H1 (cell line): ENCODE measurements around the gene INHBA. TPM values are rescaled to one million over a fixed set of nuclear protein-coding genes. Genes with fewer than 3 reads are reported as not detected.
A peak's percentile ranks its signal among the peaks of the same experiment; 100 is the strongest.

Source experiments
- CTCF ChIA-PET: fragments of 300-600 bp; sonication (Branson Sonifier 250); formaldehyde crosslinking; loops from one replicate; lab custom pipeline; 2021; ENCODE audit not compliant: partially characterized antibody; lab: Charles Lee
- POLR2A ChIA-PET: fragments of 300-600 bp; sonication (Branson Sonifier 250); formaldehyde crosslinking; loops from one replicate; lab custom pipeline; 2021; ENCODE audit warnings: inconsistent platforms; ENCODE audit not compliant: partially characterized antibody; lab: Charles Lee
- DNase-seq, 2 experiments: peaks; one replicate each; pipeline versions ENCODE4 v3.0.0 to v3.0.0-alpha.2; 2010 to 2022; ENCODE audit warnings: low spot score in 2 of 2, low read depth in 1 of 2, mixed read lengths in 1 of 2
- FAIRE-seq: peaks from 2 replicates; lab custom pipeline; 2011; peaks lifted over from hg19 to GRCh38; lab: Jason Lieb, UNC
- H2AFZ ChIP-seq: 2 replicates; pipeline ENCODE4 v1.8.1; 2012; ENCODE audit warnings: low read length, inconsistent platforms
- H2AK5ac ChIP-seq: 2 replicates; pipeline ENCODE4 v1.6.1; 2013; ENCODE audit warnings: low read depth, low read length
- H2BK120ac ChIP-seq: replicated peaks from 2 replicates; pipeline ENCODE3; 2013; ENCODE audit warnings: low read depth, low read length, inconsistent platforms
- H2BK12ac ChIP-seq: 2 replicates; pipeline ENCODE4 v1.6.1; 2013; ENCODE audit warnings: low read depth, low read length
- H2BK15ac ChIP-seq: 2 replicates; pipeline ENCODE4 v1.6.1; 2013; ENCODE audit warnings: low read length
- H2BK20ac ChIP-seq: 2 replicates; pipeline ENCODE4 v1.6.1; 2013; ENCODE audit warnings: low read length
- H2BK5ac ChIP-seq: 2 replicates; pipeline ENCODE4 v1.6.1; 2013; ENCODE audit warnings: low read depth, low read length
- H3K14ac ChIP-seq: 2 replicates; pipeline ENCODE4 v1.6.1; 2013; ENCODE audit warnings: inconsistent platforms; ENCODE audit not compliant: insufficient read length
- H3K18ac ChIP-seq: 2 replicates; pipeline ENCODE4 v1.6.1; 2013; ENCODE audit warnings: low read length; ENCODE audit errors: extremely low read depth
- H3K23ac ChIP-seq: 2 replicates; pipeline ENCODE4 v1.6.1; 2013; ENCODE audit warnings: inconsistent platforms; ENCODE audit not compliant: insufficient read length
- H3K23me2 ChIP-seq: 2 replicates; pipeline ENCODE4 v1.6.1; 2013; ENCODE audit warnings: low read depth, low read length
- H3K27ac ChIP-seq: 2 replicates; pipeline ENCODE4 v1.6.1; 2011; ENCODE audit warnings: low read depth, low read length, inconsistent platforms
- H3K27me3 ChIP-seq, 4 experiments: replicated peaks in 1 of 4; 1 replicate in 1 of 4; 2 replicates in 3 of 4; pipeline versions ENCODE4 v1.6.1 to v1.8.1; 2011 to 2013; ENCODE audit warnings: low read length in 3 of 4, mild to moderate bottlenecking in 3 of 4, inconsistent platforms in 2 of 4, mixed read lengths in 2 of 4, moderate library complexity in 1 of 4; ENCODE audit not compliant: control insufficient read depth in 3 of 4, insufficient read depth in 3 of 4; ENCODE audit errors: extremely low read depth in 1 of 4
- H3K36me3 ChIP-seq, 4 experiments: 2 replicates each; pipeline versions ENCODE4 v1.6.1 to v1.8.1; 2011 to 2013; ENCODE audit warnings: mild to moderate bottlenecking in 4 of 4, low read length in 3 of 4, moderate library complexity in 2 of 4, control low read depth in 1 of 4, inconsistent platforms in 1 of 4; ENCODE audit not compliant: insufficient read depth in 4 of 4, control insufficient read depth in 2 of 4
- H3K4ac ChIP-seq: replicated peaks from 2 replicates; pipeline ENCODE3; 2013; ENCODE audit warnings: low read length, low read depth, mixed read lengths, inconsistent platforms; ENCODE audit not compliant: insufficient read length
- H3K4me1 ChIP-seq, 4 experiments: replicated peaks in 1 of 4; 1 replicate in 1 of 4; 2 replicates in 3 of 4; pipeline versions ENCODE4 v1.6.1 to v1.8.1; 2011 to 2013; ENCODE audit warnings: low read length in 3 of 4, inconsistent platforms in 2 of 4, mixed read lengths in 1 of 4; ENCODE audit not compliant: insufficient read depth in 4 of 4, control insufficient read depth in 3 of 4
- H3K4me2 ChIP-seq, 2 experiments: 2 replicates each; pipeline versions ENCODE4 v1.6.1 to v1.8.1; 2011 to 2013; ENCODE audit warnings: low read depth in 2 of 2, low read length in 2 of 2, control low read depth in 1 of 2, inconsistent platforms in 1 of 2, mild to moderate bottlenecking in 1 of 2; ENCODE audit not compliant: insufficient read depth in 1 of 2
- H3K4me3 ChIP-seq, 4 experiments: fragments of 200-600, 300-600 bp in 1 of 4; sonication (generic), shearing (Covaris generic), sonication (Bioruptor Twin) in 1 of 4; 2 replicates each; pipeline versions ENCODE4 v1.5.1 to v1.8.1; 2011 to 2016; ENCODE audit warnings: low read length in 4 of 4, low read depth in 3 of 4, control low read depth in 2 of 4, inconsistent platforms in 2 of 4, mild to moderate bottlenecking in 2 of 4, mixed read lengths in 1 of 4, moderate library complexity in 1 of 4; ENCODE audit not compliant: insufficient read depth in 2 of 4; ENCODE audit errors: extremely low read depth in 1 of 4
- H3K56ac ChIP-seq: replicated peaks from 2 replicates; pipeline ENCODE3; 2013; ENCODE audit warnings: low read depth, mild to moderate bottlenecking, mixed read lengths, low read length, inconsistent platforms; ENCODE audit not compliant: insufficient read length
- H3K79me1 ChIP-seq: 2 replicates; pipeline ENCODE4 v1.6.1; 2013; ENCODE audit warnings: low read depth, low read length, control low read depth
- H3K79me2 ChIP-seq, 2 experiments: 2 replicates each; pipeline versions ENCODE4 v1.6.1 to v1.8.1; 2012 to 2013; ENCODE audit warnings: low read length in 2 of 2, mild to moderate bottlenecking in 2 of 2, inconsistent platforms in 1 of 2; ENCODE audit not compliant: insufficient read depth in 2 of 2, control insufficient read depth in 1 of 2
- H3K9ac ChIP-seq, 4 experiments: replicated peaks in 1 of 4; 1 replicate in 1 of 4; 2 replicates in 3 of 4; pipeline versions ENCODE4 v1.6.1 to v1.8.1; 2011 to 2013; ENCODE audit warnings: low read depth in 3 of 4, low read length in 3 of 4, control low read depth in 2 of 4, mild to moderate bottlenecking in 2 of 4, moderate library complexity in 2 of 4, inconsistent platforms in 1 of 4; ENCODE audit errors: extremely low read depth in 1 of 4
- H3K9me3 ChIP-seq, 2 experiments: 2 replicates each; pipeline versions ENCODE4 v1.6.1 to v1.8.1; 2012 to 2013; ENCODE audit warnings: mild to moderate bottlenecking in 2 of 2, moderate library complexity in 2 of 2, control low read depth in 1 of 2, inconsistent platforms in 1 of 2, low read depth in 1 of 2, low read length in 1 of 2, mixed read lengths in 1 of 2; ENCODE audit not compliant: insufficient read depth in 2 of 2
- H4K20me1 ChIP-seq, 2 experiments: replicated peaks in 1 of 2; 2 replicates each; pipeline versions ENCODE3 to v1.8.1; 2011 to 2013; ENCODE audit warnings: inconsistent platforms in 2 of 2, low read length in 2 of 2, mild to moderate bottlenecking in 1 of 2; ENCODE audit not compliant: insufficient read depth in 2 of 2, control insufficient read depth in 1 of 2
- H4K5ac ChIP-seq: 2 replicates; pipeline ENCODE4 v1.6.1; 2013; ENCODE audit warnings: low read length, low read depth, mixed read lengths, inconsistent platforms; ENCODE audit not compliant: insufficient read length
- H4K8ac ChIP-seq: 2 replicates; pipeline ENCODE4 v1.8.0; 2013; ENCODE audit warnings: mild to moderate bottlenecking, moderate library complexity, low read length, inconsistent platforms; ENCODE audit not compliant: insufficient read depth; ENCODE audit errors: extremely low read depth
- H4K91ac ChIP-seq: replicated peaks from 2 replicates; pipeline ENCODE3; 2013; ENCODE audit warnings: low read length, mixed read lengths, inconsistent platforms; ENCODE audit not compliant: insufficient read length
- BACH1 ChIP-seq: IDR thresholded peaks from 2 replicates; pipeline ENCODE4 v1.6.1; 2012; ENCODE audit warnings: low read length, improper control_type of control experiment
- CHD2 ChIP-seq: IDR thresholded peaks from 2 replicates; pipeline ENCODE4 v1.6.1; 2012; ENCODE audit warnings: low read length, improper control_type of control experiment
- EZH2 ChIP-seq: fragments of 200-600 bp; sonication (generic); IDR thresholded peaks from 2 replicates; pipeline ENCODE4 v1.7.1; 2012; ENCODE audit warnings: low read depth, mild to moderate bottlenecking, moderate library complexity, low read length, inconsistent platforms; ENCODE audit not compliant: severe bottlenecking
- RAD21 ChIP-seq, 2 experiments: IDR thresholded peaks in 1 of 2; conservative IDR thresholded peaks in 1 of 2; 2 replicates each; pipeline ENCODE4 v1.6.1; 2011; ENCODE audit warnings: low read depth in 2 of 2, low read length in 2 of 2, improper control_type of control experiment in 1 of 2, inconsistent platforms in 1 of 2, mild to moderate bottlenecking in 1 of 2, moderate library complexity in 1 of 2
- TAF1 ChIP-seq: IDR thresholded peaks from 2 replicates; pipeline ENCODE4 v1.6.1; 2011; ENCODE audit warnings: mild to moderate bottlenecking, low read depth, low read length
- WGBS, 2 experiments: shearing (Covaris generic) in 1 of 2; methylation state at CpG; one replicate each; pipeline versions ENCODE4 v1.1.6 to v1.1.7; 2013 to 2015; ENCODE audit warnings: low lambda C conversion rate in 2 of 2, mixed read lengths in 2 of 2, inconsistent platforms in 1 of 2, low coverage in 1 of 2, missing lambda C conversion rate in 1 of 2; ENCODE audit not compliant: insufficient replicate concordance in 2 of 2, insufficient coverage in 1 of 2, insufficient read length in 1 of 2; ENCODE audit errors: extremely low coverage in 1 of 2, missing lambda C conversion rate in 1 of 2; 5-methylcytosine and 5-hydroxymethylcytosine counted together
- polyA plus RNA-seq, 7 experiments: library from polyadenylated mRNA; depleted of rRNA in 3 of 7; stranded (reverse) in 5 of 7; unstranded in 2 of 7; fragments of >200 nt in 5 of 7; fragments of 200-250 nt in 2 of 7; gene quantifications; 1 replicate in 5 of 7; 2 replicates in 1 of 7; 4 replicates in 1 of 7; pipeline versions ENCODE4 v1.2.1 to v1.2.3, GENCODE V29; 2011 to 2013; ENCODE audit warnings: missing spikeins in 2 of 7, mixed read lengths in 2 of 7
- total RNA-seq: library from RNA; stranded (reverse); fragmentation: NEBNext Ultra II Directional; extraction: Animal tissue kit (Norgen Biotek cat#: 25700); gene quantifications from 2 replicates; pipeline ENCODE4 v1.2.1, GENCODE V29; 2021
- TF ChIP-seq, protein P1 (sequence below): IDR thresholded peaks from 2 replicates; pipeline ENCODE4 v1.6.1; 2012; ENCODE audit warnings: inconsistent platforms

The INHBA gene
- total and polyA plus RNA-seq, 2 of the 8 experiments (the other 6 are each of a cell fraction or from before 2014, with no cell fraction given) = 1.1 to 2.7 TPM

GRCh38 chr7:41701068-41701941, 1.6 kb downstream of the INHBA start:
- Histone ChIP-seq H2BK5ac (no peak overlapping the region), H2AK5ac (no peak overlapping the region), H3K23me2 (peaks cover 11% of the 10 kb centered on the region), H4K8ac (no peak overlapping the region), H3K4me1 (peaks cover 11 to 30% (median 20%) of the 10 kb centered on the region in 4 experiments), H3K9ac (no peak overlapping the region), H2BK120ac (no peak overlapping the region), H4K5ac (no peak overlapping the region), H2BK15ac (no peak overlapping the region), H4K91ac (no peak overlapping the region), H3K23ac (no peak overlapping the region), H3K14ac (no peak overlapping the region), H3K4me2 (peak overlapping the region; percentile 95 to 98), H3K79me2 (no peaks in the 10 kb centered on the region), H3K27me3 (peaks cover 0 to 11% (median 7%) of the 10 kb centered on the region in 4 experiments; a peak in 6 of 7 replicates), H3K36me3 (no peaks in the 10 kb centered on the region), H3K18ac (peak overlapping the region; percentile 72; the same call in 1 of the 2 replicates), H3K4ac (no peak overlapping the region), H3K27ac (no peak overlapping the region), H2BK12ac (no peak overlapping the region), H2BK20ac (no peak overlapping the region), H3K9me3 (no peaks in the 10 kb centered on the region), H3K4me3 (peak overlapping the region; percentile 40 to 70 (median 50); a peak in 5 of 8 replicates), H3K56ac (no peak overlapping the region), H4K20me1 (no peaks in the 10 kb centered on the region), H2AFZ (peak overlapping the region; percentile 86; the same call in 1 of the 2 replicates), H3K79me1 (no peaks in the 10 kb centered on the region)
- no peak for DNase-seq
- POLR2A ChIA-PET = no interaction called here
- CTCF ChIA-PET = interaction anchor here (1.2 to 2.6 kb wide), 4 partner anchors 10 to 698 kb away, joined by 3 to 19 read pairs (median 6); no protein-coding TSS in a partner anchor
- FAIRE-seq = no peak
- WGBS, 2 experiments = 7% methylated on average over 13 of the region's 13 CpGs; no CpG with 5 or more reads in 1 of the 2 experiments
- TF ChIP-seq CHD2 (no peak), EZH2 (no peak), BACH1 (no peak), TAF1 (no peak), RAD21 (IDR thresholded peaks at IDR 0.05 in 1 of 2, conservative IDR thresholded peaks at IDR 0.05 in 1 of 2; ENCODE audit: low read depth in 2 of 2, low read length in 2 of 2) (no peak)
- TF ChIP-seq, protein P1, sequence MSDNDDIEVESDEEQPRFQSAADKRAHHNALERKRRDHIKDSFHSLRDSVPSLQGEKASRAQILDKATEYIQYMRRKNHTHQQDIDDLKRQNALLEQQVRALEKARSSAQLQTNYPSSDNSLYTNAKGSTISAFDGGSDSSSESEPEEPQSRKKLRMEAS = peak; percentile 75
